HCT116 (cell line): Measurements from ENCODE around the gene ROCK2. TPM values are rescaled to one million over a fixed set of nuclear protein-coding genes. Genes with fewer than 3 reads are reported as not detected.

ENCODE experiments used
- ATAC-seq: fragments of 200-7000 bp; cut with Tn5 transposase; 2 replicates; pipeline ENCODE4 v1.9.1; 2020; ENCODE audit warnings: mild to moderate bottlenecking, moderate library complexity
- BruUV-seq: library from RNA; stranded (reverse); fragments of 400-500 nt; replicated peaks from 2 replicates; lab custom pipeline; 2021; lab: Mats Ljungman, UMichigan
- CTCF ChIA-PET: fragments of 300-600 bp; sonication (Branson Sonifier 250); formaldehyde crosslinking; loops from one replicate; lab custom pipeline; 2021; ENCODE audit warnings: antibody characterized with exemption; lab: Charles Lee
- POLR2A ChIA-PET: fragments of 300-600, 350-600 bp; sonication (Branson Sonifier 250); formaldehyde crosslinking; loops from one replicate; lab custom pipeline; 2021; ENCODE audit warnings: antibody characterized with exemption; lab: Charles Lee
- RAD21 ChIA-PET, 2 experiments: fragments of 300-600 bp; sonication (Branson Sonifier 250); formaldehyde crosslinking; loops; one replicate each; lab custom pipeline; 2023; ENCODE audit warnings: low total read pairs in 2 of 2; ENCODE audit not compliant: uncharacterized antibody in 2 of 2, unreplicated experiment in 2 of 2, low non-redundant PET in 1 of 2; lab: Charles Lee
- DNase-seq: peaks from one replicate; pipeline ENCODE4 v3.0.0-alpha.2; 2010; ENCODE audit warnings: low read depth, low spot score
- H2AFZ ChIP-seq: fragments of 200-600 bp; shearing (Covaris generic), sonication (generic); 2 replicates; pipeline ENCODE4 v1.6.1; 2017; ENCODE audit warnings: low read depth, mixed run types, mixed read lengths, antibody characterized with exemption, low read length; ENCODE audit not compliant: poor library complexity, severe bottlenecking
- H3K27ac ChIP-seq: 2 replicates; pipeline ENCODE4 v1.5.1; 2012; ENCODE audit warnings: low read depth, low read length
- H3K27me3 ChIP-seq: fragments of 200-600 bp; sonication (generic); 2 replicates; pipeline ENCODE4 v1.6.1; 2016; ENCODE audit warnings: mixed run types, low read length, mixed read lengths; ENCODE audit not compliant: insufficient read depth
- H3K36me3 ChIP-seq, 2 experiments: fragments of 200-500 bp in 1 of 2; fragments of 200-600 bp in 1 of 2; sonication (Bioruptor generic) in 1 of 2; sonication (generic) in 1 of 2; 2 replicates each; pipeline versions ENCODE4 v1.5.1 to v1.6.1; 2014 to 2016; ENCODE audit warnings: low read length in 2 of 2, inconsistent platforms in 1 of 2, mixed read lengths in 1 of 2, mixed run types in 1 of 2; ENCODE audit not compliant: insufficient read depth in 2 of 2, control insufficient read depth in 1 of 2
- H3K4me1 ChIP-seq, 2 experiments: fragments of 200-600 bp in 1 of 2; sonication (generic) in 1 of 2; 2 replicates each; pipeline versions ENCODE4 v1.5.1 to v1.6.1; 2012 to 2017; ENCODE audit warnings: low read length in 2 of 2, inconsistent platforms in 1 of 2, mild to moderate bottlenecking in 1 of 2, mixed read lengths in 1 of 2, mixed run types in 1 of 2, moderate library complexity in 1 of 2; ENCODE audit not compliant: insufficient read depth in 2 of 2, control insufficient read depth in 1 of 2
- H3K4me2 ChIP-seq: fragments of 200-600 bp; sonication (generic); 2 replicates; pipeline ENCODE4 v1.6.1; 2017; ENCODE audit warnings: mixed run types, low read length, mixed read lengths
- H3K4me3 ChIP-seq, 2 experiments: fragments of 200-600 bp in 1 of 2; sonication (generic) in 1 of 2; replicated peaks in 1 of 2; 2 replicates each; pipeline ENCODE4 v1.5.1; 2011 to 2016; ENCODE audit warnings: low read length in 2 of 2, control low read depth in 1 of 2, low read depth in 1 of 2, mild to moderate bottlenecking in 1 of 2, mixed read lengths in 1 of 2, mixed run types in 1 of 2
- H3K79me2 ChIP-seq: fragments of 200-600 bp; sonication (generic); 2 replicates; pipeline ENCODE4 v1.6.1; 2017; ENCODE audit warnings: mild to moderate bottlenecking, mixed run types, low read length, moderate library complexity, mixed read lengths; ENCODE audit not compliant: insufficient read depth
- H3K9ac ChIP-seq: fragments of 200-600 bp; sonication (generic); 2 replicates; pipeline ENCODE4 v1.6.1; 2016; ENCODE audit warnings: low read length, mixed read lengths
- H3K9me2 ChIP-seq: fragments of 200-600 bp; sonication (generic), shearing (Covaris generic); 2 replicates; pipeline ENCODE4 v1.6.1; 2017; ENCODE audit warnings: mixed run types, mild to moderate bottlenecking, moderate library complexity; ENCODE audit not compliant: insufficient read depth
- H3K9me3 ChIP-seq, 2 experiments: fragments of 200-500 bp in 1 of 2; fragments of 200-600 bp in 1 of 2; sonication (Bioruptor generic) in 1 of 2; sonication (generic) in 1 of 2; 2 replicates each; pipeline ENCODE4 v1.6.1; 2014 to 2017; ENCODE audit warnings: low read length in 2 of 2, mixed read lengths in 2 of 2, inconsistent platforms in 1 of 2, low read depth in 1 of 2, mild to moderate bottlenecking in 1 of 2, mixed run types in 1 of 2, moderate library complexity in 1 of 2; ENCODE audit not compliant: control insufficient read depth in 1 of 2, insufficient read depth in 1 of 2
- H4K20me1 ChIP-seq: fragments of 200-600 bp; sonication (generic), shearing (Covaris generic); 2 replicates; pipeline ENCODE4 v1.6.1; 2017; ENCODE audit warnings: mixed run types, mild to moderate bottlenecking, moderate library complexity; ENCODE audit not compliant: insufficient read depth
- CBX3 ChIP-seq: IDR thresholded peaks from 2 replicates; pipeline ENCODE4 v1.6.1; 2012; ENCODE audit warnings: low read depth
- CEBPB ChIP-seq: IDR thresholded peaks from 2 replicates; pipeline ENCODE4 v1.6.1; 2012; ENCODE audit warnings: low read depth
- EGR1 ChIP-seq: IDR thresholded peaks from 2 replicates; pipeline ENCODE4 v1.6.1; 2012; ENCODE audit warnings: low read depth
- ELF1 ChIP-seq: IDR thresholded peaks from 2 replicates; pipeline ENCODE4 v1.6.1; 2012; ENCODE audit warnings: low read depth, borderline replicate concordance
- EZH2phosphoT487 ChIP-seq: fragments of 200-600 bp; IDR thresholded peaks from 2 replicates; pipeline ENCODE4 v1.6.1; 2018; ENCODE audit warnings: antibody characterized with exemption, borderline replicate concordance
- FOSL1 ChIP-seq: IDR thresholded peaks from 2 replicates; pipeline ENCODE4 v1.6.1; 2012; ENCODE audit warnings: low read depth
- POLR2A ChIP-seq: IDR thresholded peaks from 2 replicates; pipeline ENCODE4 v1.7.0; 2011; ENCODE audit warnings: borderline replicate concordance; ENCODE audit not compliant: insufficient read depth, insufficient read length; ENCODE audit errors: extremely low read depth
- SRF ChIP-seq: IDR thresholded peaks from 2 replicates; pipeline ENCODE4 v1.6.1; 2012; ENCODE audit warnings: low read depth
- ZFX ChIP-seq: fragments of 450-650 bp; IDR thresholded peaks from 2 replicates; pipeline ENCODE4 v1.6.1; 2017
- intact Hi-C: fragments of 100-400 bp; cut with micrococcal nuclease; formaldehyde crosslinking; loops from 2 replicates; pipeline ENCODE4 v1.10.0; 2022
- total RNA-seq: library from RNA; stranded (reverse); gene quantifications from one replicate; pipeline ENCODE4 v1.2.1, GENCODE V29; 2021; ENCODE audit not compliant: unreplicated experiment
- TF ChIP-seq, protein P1 (sequence below), 3 experiments: fragments of 200-600 bp in 1 of 3; sonication (generic) in 1 of 3; IDR thresholded peaks in 2 of 3; conservative IDR thresholded peaks in 1 of 3; 2 replicates each; pipeline ENCODE4 v1.5.1; 2012 to 2017; ENCODE audit warnings: low read depth in 2 of 3, low read length in 2 of 3, antibody characterized with exemption in 1 of 3, borderline replicate concordance in 1 of 3, control low read depth in 1 of 3, mild to moderate bottlenecking in 1 of 3, mixed read lengths in 1 of 3, mixed run types in 1 of 3, moderate library complexity in 1 of 3; ENCODE audit not compliant: insufficient read depth in 1 of 3
- TF ChIP-seq, protein P2 (sequence below): IDR thresholded peaks from 2 replicates; pipeline ENCODE4 v1.6.1; 2011; ENCODE audit warnings: mild to moderate bottlenecking, low read length, moderate library complexity; ENCODE audit not compliant: insufficient replicate concordance; ENCODE audit errors: extremely low read depth
- TF ChIP-seq, protein P3 (sequence below): IDR thresholded peaks from 2 replicates; pipeline ENCODE4 v1.6.1; 2012
- TF ChIP-seq, protein P4 (sequence below): IDR thresholded peaks from 2 replicates; pipeline ENCODE4 v1.6.1; 2012

The ROCK2 gene
- total RNA-seq, 1 experiment from 2014 or later: 48.0 TPM

DNA sequence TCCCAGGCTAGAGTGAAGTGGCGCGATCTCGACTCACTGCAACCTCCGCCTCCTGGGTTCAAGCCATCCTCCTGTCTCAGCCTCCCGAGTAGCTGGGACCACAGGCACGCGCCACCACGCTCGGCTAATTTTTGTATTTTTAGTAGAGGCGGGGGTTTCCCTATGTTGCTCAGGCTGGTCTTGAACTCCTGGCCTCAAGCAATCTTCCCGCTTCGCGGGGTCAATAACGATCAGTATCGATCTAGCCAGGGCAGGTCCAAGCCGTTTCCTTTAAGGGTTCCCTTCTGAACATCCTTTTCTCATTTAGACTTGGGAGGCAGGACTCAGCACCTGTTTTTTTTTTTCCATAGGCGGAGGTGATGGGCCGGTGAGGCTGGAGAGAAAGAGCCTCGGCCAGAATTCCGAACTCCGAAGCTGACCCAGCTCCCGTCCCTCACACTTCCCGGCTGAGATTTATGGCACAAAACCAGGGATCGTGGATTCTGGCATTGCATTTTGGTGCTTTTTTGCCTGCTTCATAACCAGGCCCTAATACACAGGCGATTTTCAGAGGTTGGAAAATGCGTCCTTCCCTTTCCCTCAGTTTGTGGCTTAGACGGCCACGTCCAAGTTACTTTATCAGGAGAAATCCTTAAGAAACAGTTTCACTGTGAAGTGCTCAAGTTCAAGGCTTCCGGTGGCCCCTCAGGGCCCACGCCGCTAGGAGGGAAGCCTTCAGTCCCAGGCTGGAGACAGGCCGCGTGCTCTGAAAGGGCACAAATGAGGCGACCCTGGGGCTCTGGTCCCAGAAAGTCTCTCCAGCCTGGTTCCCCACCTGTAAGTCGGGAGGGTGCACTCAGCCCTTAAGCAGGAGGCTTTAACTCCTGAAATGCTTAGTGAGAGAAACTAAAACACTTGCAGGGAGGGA lies 190.2 kb downstream of the ROCK2 start:
- Histone ChIP-seq H4K20me1 (no peaks in the 10 kb centered on the region), H2AFZ (peak overlapping the region; percentile 70), H3K36me3 (no peaks in the 10 kb centered on the region), H3K4me3 (peak overlapping the region; percentile 48 to 59), H3K4me2 (peak overlapping the region; percentile 99), H3K4me1 (peaks cover 7 to 18% of the 10 kb centered on the region in 2 experiments; a peak in 3 of 4 replicates), H3K27ac (peak overlapping the region; percentile 93), H3K9ac (peak overlapping the region; percentile 79)
- ChIA-PET RAD21 (interaction anchor here (0.7 to 0.9 kb wide), 2 partner anchors 21 to 258 kb away, joined by 3 to 5 read pairs; a partner anchor contains a TSS), POLR2A (interaction anchor here (0.6 to 2.1 kb wide), 2 partner anchors 21 to 312 kb away, joined by 7 to 9 read pairs; partner anchors contain the start of gene E2F6)
- intact Hi-C loops: no loop called here
- ATAC-seq: peak; percentile 26
- TSS peak; percentile 99 for BruUV-seq
- peak; percentile 59 for TF ChIP-seq POLR2A
- TF ChIP-seq, protein P1, sequence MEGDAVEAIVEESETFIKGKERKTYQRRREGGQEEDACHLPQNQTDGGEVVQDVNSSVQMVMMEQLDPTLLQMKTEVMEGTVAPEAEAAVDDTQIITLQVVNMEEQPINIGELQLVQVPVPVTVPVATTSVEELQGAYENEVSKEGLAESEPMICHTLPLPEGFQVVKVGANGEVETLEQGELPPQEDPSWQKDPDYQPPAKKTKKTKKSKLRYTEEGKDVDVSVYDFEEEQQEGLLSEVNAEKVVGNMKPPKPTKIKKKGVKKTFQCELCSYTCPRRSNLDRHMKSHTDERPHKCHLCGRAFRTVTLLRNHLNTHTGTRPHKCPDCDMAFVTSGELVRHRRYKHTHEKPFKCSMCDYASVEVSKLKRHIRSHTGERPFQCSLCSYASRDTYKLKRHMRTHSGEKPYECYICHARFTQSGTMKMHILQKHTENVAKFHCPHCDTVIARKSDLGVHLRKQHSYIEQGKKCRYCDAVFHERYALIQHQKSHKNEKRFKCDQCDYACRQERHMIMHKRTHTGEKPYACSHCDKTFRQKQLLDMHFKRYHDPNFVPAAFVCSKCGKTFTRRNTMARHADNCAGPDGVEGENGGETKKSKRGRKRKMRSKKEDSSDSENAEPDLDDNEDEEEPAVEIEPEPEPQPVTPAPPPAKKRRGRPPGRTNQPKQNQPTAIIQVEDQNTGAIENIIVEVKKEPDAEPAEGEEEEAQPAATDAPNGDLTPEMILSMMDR (IDR thresholded peaks at IDR 0.05 in 2 of 3, conservative IDR thresholded peaks at IDR 0.05 in 1 of 3; ENCODE audit: borderline replicate concordance in 1 of 3, insufficient read depth in 1 of 3, low read depth in 2 of 3, low read length in 2 of 3): no peak
- no peak for TF ChIP-seq SRF
- TF ChIP-seq ZFX: no peak
- TF ChIP-seq, all 23 proteins: peak for 1
- Histone ChIP-seq H3K79me2 (no peaks in the 10 kb centered on the region), H3K9me3 (no peaks in the 10 kb centered on the region), H3K9me2 (no peaks in the 10 kb centered on the region), H3K27me3 (no peaks in the 10 kb centered on the region)
- CTCF ChIA-PET: interaction anchor here (1.4 to 1.5 kb wide), 2 partner anchors 22 to 322 kb away, joined by 3 to 11 read pairs; a partner anchor contains a TSS
- DNase-seq: no peak

DNA sequence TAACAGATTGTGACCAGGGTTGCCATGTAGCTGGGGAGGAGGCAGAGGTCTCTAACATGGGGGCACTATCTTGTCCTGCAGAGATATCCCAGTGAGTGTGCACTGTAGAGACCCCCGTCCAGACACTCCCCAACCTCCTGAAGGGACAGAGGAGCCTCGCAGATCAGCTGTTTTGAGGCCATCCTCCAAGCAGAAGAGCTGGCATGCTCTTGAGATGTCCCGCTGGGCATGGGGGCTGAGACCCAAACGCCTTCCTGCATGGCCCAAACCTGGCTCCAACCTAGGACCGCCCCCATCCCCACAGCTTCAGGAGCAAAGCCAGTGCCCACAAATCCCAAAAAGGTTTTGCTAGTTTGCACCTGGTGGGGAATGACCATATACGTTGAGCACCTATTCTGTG lies 191.8 kb downstream of the ROCK2 start:
- Histone ChIP-seq H4K20me1 (no peaks in the 10 kb centered on the region), H3K9ac (no peak overlapping the region), H3K27me3 (no peaks in the 10 kb centered on the region), H3K9me2 (no peaks in the 10 kb centered on the region), H3K4me2 (no peak overlapping the region), H3K4me3 (no peak overlapping the region), H3K4me1 (peaks cover 7 to 18% of the 10 kb centered on the region in 2 experiments; a peak in 3 of 4 replicates), H3K79me2 (no peaks in the 10 kb centered on the region), H3K27ac (no peak overlapping the region), H3K36me3 (no peaks in the 10 kb centered on the region)
- ChIA-PET CTCF (no interaction called here), RAD21 (no interaction called here), POLR2A (no interaction called here)
- no TSS peak for BruUV-seq
- ATAC-seq: no peak
- intact Hi-C loops: no loop called here
- TF ChIP-seq EGR1 (no peak), CEBPB (no peak), CBX3 (no peak), FOSL1 (no peak), EZH2phosphoT487 (no peak), ELF1 (no peak), POLR2A (no peak)
- TF ChIP-seq, protein P2, sequence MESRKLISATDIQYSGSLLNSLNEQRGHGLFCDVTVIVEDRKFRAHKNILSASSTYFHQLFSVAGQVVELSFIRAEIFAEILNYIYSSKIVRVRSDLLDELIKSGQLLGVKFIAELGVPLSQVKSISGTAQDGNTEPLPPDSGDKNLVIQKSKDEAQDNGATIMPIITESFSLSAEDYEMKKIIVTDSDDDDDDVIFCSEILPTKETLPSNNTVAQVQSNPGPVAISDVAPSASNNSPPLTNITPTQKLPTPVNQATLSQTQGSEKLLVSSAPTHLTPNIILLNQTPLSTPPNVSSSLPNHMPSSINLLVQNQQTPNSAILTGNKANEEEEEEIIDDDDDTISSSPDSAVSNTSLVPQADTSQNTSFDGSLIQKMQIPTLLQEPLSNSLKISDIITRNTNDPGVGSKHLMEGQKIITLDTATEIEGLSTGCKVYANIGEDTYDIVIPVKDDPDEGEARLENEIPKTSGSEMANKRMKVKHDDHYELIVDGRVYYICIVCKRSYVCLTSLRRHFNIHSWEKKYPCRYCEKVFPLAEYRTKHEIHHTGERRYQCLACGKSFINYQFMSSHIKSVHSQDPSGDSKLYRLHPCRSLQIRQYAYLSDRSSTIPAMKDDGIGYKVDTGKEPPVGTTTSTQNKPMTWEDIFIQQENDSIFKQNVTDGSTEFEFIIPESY: no peak
- TF ChIP-seq, protein P3, sequence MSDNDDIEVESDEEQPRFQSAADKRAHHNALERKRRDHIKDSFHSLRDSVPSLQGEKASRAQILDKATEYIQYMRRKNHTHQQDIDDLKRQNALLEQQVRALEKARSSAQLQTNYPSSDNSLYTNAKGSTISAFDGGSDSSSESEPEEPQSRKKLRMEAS: no peak
- TF ChIP-seq, protein P4, sequence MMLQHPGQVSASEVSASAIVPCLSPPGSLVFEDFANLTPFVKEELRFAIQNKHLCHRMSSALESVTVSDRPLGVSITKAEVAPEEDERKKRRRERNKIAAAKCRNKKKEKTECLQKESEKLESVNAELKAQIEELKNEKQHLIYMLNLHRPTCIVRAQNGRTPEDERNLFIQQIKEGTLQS: no peak
- TF ChIP-seq, all 23 proteins: peak for 0
- Histone ChIP-seq H3K9me3 (no peaks in the 10 kb centered on the region), H2AFZ (no peak overlapping the region)
- DNase-seq: no peak
